HG03097 (cell line): ENCODE data around the gene PALM2AKAP2.

Experiments used
- ATAC-seq: cut with Tn5 transposase; IDR thresholded peaks from one replicate; pipeline ENCODE4 v1.9.1; 2021; ENCODE audit not compliant: unreplicated experiment, low FRiP score

PALM2AKAP2 gene

DNA sequence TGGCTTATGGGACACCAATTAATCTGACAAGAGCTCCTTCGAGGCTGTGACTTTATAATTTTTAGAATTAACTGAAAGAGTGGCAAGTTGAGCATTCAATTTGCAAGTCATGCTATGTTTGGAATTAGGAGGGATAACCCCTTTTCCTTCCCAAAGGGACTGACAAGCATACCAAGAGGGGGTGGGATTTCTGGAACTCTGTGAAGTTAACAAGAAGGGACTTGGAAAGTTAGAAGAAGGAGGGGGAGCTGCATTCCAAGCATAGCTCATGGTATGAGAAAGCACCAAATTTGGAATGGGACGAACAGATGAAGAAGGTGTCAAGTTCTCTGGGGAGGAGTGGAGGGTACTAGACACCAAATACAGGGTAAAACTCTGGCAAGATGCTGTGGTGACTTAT, 8.9 kb upstream of the PALM2AKAP2 start:
- no peak for ATAC-seq

DNA sequence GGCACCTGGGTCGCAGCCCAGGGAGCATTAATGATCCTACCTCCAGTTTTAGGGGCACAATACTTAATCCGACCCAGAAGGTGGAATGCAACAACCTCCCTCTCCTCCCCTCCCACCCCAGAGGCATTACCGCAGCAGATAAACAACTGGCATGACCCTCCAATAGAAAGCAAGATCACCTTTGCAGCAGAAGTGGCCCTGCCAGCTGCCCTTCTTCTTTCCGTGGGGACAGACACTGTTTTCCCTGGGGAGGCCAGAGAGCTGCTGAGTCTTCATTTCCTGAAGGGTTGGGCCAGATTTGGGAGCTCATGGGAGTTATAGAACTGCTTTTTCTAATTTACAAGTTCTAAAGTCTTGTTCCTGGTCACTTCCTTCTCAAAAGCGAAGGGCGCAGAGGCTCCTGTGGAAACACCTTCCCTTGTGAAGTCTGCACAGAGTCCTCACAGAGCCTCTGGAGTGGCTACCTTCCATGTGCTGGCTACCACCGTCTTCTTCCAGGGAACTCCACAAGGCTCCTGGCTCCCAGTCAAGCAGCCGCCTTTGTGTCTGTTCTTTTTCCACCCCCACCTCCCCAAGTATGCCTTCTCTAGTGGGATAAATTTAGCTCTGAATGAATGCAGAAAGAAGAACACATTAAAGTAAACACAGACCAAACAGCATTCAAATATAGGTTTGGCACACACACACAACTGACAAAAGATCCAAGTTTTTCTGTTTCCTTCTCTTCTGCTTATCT, 8.0 kb upstream of the PALM2AKAP2 start:
- ATAC-seq = no peak

DNA sequence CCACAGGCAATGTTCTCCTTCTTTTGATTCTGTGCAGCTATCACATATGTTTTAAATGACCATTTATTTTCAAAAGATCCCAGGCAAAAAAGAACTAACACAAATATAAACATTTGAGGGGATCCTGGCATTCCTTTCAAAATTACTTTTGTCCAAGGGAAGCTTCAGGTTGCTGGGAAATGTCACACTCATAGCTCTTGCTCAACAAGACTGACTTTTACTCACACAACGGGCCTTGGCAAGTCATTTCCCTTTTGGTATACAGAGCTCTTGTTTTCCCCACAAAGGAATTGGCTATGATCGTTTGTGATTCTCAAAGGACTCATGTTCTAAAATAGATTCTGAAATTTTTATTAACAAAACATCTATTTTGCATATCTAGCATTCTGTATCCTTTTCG, 4.5 kb upstream of the PALM2AKAP2 start:
- no peak for ATAC-seq

DNA sequence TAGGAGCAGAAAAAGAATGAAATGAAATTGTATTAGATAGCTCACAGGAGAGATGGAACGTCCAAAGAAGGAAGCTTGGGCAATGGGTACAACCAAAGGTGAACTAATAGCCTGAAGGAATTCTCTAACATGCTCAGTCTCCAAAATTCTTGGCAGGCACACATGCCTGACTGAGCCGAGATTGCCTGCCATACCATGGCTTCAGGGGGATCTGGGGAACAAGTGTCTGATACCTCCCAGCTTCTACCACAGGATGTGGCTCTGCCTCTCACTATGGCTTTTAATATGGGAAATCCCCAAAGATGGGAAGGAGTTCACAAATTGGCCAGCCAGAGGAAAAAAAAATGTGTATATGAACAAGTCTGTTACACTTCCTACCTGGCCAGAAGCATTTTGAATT, 3.6 kb upstream of the PALM2AKAP2 start:
- no peak for ATAC-seq

DNA sequence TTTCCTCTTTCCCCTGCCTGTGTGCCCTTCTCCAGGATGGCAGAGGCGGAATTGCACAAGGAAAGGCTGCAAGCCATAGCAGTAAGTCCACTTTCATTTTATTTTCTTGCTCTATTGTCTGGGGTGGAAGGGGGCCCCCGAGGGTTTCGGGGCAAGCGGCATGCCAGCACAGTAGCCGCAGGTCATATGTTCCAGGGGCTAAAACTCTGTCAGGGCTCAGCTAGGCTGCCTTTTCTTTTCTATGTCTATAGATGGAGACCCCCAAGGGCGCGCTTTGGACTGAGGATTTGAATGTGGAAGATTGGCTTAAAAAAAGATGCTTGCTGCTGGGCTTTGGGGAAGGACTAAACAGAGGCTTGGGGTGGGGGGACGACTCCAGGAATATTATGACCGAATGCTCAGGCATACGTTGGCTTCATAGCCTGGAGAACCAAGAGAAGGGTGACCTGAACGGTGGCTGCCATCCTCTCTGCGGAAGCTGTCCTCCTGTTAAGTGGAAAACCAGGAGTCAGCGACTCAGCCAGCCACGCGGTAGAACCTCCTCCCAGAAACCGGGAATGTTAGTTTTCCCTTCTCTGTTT, 545 bp downstream of the PALM2AKAP2 start:
- no peak for ATAC-seq

DNA sequence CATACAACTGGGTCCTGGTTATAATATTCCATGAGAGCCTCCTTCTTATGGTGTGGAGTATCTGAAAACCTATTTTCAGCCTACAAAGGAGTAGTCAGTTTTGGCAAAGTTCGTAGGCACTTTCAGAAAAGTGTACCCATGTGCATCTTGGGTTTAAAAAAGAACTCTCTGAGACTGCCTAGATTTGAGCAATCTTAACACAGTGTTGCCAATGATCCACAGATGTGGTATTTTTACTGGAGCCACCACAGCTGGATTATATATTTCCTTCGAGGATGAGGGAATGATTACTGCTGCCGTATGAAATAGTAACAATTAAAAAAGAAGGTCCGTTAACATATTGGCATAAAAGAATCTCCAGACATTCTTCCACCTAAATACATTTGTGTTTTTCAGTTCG, 1.1 kb downstream of the PALM2AKAP2 start:
- no peak for ATAC-seq

DNA sequence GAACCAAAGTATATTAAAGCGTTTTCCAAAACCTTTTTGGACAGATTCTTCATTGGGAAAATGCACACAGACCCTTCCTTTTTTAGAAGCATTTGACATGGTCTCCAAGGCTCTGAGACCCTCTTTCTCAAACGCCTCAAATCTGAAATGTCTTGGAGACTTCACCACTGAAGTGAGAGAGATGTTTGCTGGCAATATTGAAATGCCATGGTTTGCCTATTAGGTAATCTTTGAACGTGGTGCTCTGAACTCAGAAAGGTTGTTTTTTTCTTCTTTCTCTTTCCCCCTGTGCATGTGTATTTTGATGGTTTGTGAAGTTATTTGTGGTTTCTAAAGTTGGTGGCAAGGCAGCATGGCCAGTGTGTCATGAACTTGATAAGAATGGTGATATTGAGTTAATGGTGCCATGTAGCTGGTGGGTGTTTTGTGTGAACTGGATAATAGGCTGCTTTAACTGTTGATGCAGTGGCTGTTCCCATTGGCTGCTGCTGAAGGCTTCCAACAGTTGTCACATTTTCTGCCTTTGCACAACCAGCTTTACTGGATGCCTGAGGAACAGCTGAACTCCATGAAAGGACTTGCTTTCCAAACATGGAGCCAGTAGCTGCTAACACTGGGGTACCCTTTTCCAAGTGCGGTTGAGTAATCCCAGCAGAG, 1.7 kb downstream of the PALM2AKAP2 start:
- ATAC-seq = no peak

DNA sequence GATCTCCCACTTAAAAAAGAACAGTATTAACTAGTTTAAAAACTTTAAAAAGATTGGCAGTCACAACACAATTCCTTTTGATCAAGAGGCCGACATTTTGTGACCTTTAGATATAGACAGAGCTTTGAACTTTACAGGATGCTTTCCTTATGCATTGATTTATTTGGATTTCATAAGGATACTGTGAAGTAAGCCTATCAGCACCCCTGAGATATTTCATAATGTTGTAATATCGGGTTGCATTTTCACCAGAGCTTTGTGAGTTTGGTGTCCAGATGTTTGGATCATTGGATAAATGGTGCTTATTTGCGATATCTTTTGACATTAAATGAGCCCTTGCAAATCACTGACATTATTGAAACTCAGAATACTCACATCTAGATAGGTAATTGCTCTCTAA, 7.7 kb downstream of the PALM2AKAP2 start:
- no peak for ATAC-seq

DNA sequence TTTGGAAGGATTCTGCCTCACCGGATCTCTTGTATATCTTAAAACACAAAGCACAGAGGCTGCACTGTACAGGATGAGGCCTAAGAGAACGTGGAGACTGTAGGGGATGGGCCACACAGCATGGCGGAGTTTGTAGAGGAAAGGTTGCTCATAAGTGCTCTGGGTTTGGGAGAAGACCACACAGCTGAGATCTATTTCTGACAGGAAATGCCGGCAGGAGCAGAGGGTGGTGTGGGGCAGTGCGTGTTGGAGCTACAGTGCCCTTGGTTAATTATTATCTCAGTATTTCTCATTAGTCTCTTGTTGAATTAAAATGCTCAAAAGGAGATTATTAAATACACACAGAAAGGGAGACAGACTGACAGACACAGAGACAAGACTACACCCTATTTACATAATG, 9.6 kb downstream of the PALM2AKAP2 start:
- no peak for ATAC-seq

DNA sequence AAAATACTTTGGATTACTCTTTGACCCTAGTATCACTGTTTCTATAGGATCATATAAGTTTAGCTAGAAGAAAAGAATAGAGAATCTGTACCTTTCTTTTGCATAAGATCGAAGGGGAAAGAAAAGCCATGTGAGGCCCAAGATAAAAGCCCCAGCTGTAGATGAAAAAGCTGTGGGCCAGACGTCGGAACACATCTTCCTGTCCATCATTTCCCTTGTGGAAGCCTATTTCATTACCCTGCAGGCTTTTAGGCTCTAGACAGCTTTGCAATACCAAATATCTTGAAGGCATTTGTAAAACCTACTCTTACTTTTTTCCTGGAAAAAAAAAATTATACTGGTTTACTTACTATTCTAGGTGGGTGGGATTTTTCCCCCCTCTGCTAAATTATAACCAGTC, 10.0 kb downstream of the PALM2AKAP2 start:
- ATAC-seq = no peak

DNA sequence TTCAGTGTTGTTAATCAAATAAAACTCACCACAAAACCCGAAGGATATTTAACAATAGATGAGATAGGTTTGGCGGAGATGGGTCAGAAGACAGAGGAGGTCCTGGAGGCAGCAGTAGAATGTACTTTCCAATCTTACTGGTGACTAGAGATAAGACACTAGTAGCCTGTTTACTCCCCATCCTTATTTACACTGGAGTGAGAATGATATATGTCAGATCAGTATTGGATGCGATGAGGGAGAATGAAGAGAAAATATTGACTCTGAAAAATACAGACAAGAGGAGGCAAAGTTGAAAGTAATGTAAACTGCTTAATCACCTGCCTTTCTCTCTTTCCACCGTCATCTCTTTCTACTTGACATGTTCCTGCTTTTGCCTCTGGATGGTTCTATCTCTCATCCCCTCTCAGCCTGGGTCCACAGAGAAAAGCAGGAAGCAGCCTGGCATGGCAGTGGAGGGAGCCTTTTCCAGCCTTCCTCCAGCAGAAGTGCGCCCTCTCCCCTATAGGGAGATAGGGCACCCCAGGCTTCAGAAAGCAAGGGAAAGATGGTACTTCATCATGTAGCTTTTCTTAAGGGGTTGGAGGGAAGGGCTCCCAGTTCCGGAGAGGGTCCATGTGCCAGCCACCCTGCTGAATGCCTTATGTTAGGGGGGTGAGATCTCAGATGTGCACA, 11.1 kb downstream of the PALM2AKAP2 start:
- no peak for ATAC-seq

DNA sequence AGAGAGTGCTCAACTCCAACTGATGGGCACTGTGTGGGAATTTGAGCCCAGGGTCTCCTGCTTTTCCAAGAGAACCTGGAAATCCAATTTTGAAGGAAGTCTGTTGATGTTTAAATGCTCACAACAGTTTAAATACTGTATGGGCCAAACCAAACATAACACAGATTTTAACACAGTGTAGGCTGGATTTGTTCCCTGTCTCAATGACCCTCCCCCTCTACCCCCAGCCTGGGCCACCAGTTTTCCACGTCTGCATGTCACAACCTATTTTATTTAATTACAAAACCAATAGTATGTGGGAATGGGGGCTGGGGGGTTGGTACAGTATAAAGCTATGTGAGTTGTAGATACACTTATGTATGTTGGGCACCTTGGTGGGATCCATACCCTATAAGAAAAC, 11.7 kb downstream of the PALM2AKAP2 start:
- no peak for ATAC-seq

DNA sequence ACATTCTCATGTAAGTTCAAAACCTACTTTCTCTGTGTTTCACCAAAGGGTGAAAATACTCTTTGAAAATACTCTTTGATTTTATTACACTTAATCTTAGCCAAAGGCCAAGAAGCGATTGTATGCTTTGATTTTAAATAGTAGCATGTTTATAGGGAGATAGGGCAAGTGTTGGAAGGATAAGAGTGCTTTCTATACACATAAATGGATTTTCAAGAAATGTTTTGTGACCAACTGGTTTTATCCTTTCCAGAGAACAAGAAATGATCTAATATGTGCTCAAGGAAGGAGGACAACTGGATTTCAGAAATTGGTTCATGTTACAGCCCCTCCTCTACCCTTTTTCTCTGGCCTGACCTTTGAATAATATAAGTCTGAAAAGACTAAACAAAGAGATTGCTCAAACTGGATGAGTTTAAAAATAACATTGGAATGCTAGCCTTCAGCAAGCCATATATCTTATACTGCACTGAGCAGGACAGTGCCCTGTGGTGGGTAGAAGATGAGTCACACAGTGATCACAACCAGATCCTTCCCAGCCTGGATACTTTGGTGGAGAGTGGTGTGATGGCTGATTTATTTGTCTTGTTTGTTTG, 13.1 kb downstream of the PALM2AKAP2 start:
- no peak for ATAC-seq

DNA sequence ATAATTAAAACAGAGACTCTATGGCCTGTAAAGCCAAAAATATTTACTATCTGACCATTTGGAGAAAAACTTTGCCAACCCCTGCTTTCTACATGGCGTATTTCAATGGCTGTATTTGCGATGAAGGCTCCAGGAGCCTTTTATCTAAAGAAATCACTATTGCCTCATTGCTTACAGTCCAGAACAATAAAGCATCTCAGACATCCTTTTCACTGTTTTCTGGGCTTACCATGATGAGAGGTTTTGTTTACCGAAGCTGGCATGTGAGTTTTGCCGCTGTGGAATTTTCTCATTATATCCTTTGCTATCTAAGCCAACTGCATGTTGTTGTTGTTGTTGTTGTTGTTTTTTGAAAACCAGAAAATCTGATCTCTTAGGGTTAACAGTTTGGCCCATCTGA, 13.9 kb downstream of the PALM2AKAP2 start:
- no peak for ATAC-seq

DNA sequence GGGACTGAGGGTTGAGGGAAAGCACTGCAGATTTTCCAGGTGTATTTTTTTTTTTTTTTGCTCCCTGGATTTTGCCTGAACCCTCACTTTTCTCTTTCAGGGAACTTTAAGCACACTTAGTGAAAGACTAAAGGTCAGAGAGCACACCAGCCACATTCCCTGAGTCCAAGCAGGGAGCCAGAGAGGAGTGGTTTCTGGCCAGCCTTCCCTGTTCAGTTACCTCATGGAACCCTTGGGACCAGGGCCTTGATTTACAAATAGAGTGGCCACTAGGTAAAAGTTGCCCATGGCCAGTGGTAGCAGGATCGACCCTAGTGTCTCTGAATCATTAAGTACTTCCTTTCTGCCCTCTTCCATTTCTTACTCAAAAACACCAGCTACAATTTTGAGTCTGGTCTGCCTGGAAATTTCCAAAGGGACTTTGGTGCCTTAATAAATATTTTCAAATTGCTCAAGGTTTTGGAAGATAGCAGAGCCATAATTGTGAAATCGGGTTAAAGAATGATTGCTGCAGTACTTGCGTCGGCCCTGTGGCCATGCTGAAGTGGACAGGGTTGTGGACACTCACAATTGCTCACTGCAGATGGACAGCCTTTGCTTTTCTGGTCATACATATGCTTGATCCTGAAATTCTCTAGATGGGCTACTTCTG, 14.5 kb downstream of the PALM2AKAP2 start:
- ATAC-seq = no peak

DNA sequence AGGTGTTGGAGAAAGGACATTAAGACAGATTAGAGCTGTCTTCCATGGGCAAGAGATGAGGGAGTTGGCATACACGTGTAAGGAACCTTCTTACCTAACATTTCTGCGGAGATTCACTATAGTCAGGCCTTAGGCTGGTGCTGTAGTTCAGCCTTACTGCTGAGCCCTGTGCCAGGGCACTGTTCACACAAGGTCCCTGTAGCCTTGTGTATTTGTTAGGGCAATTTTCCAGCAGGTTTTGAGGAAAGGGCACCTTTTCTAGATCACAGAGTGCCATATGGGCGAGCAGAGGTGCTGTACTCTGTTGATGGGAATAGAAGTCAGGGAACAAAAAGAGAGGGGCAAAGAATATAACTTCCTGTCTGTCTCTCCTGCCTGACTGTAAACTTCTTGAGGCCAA, 15.6 kb downstream of the PALM2AKAP2 start:
- no peak for ATAC-seq

DNA sequence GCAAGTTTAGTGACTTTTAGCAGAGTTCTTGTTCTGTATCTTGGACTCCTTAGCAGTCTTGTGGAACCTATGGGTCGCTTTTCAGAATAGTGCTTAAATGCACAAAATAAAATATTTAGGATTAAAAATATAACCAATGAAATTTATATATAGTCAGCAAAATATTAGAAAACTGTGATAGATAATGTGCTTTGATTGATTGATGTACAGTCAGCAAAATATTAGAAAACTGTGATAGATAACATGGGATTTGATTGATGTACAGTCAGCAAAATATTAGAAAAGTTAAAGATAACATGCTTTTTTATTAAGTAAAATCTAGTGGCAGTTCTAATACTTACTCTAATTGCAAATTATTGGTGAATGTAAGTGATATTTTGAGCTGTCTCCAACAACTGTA, 16.1 kb downstream of the PALM2AKAP2 start:
- ATAC-seq = no peak

DNA sequence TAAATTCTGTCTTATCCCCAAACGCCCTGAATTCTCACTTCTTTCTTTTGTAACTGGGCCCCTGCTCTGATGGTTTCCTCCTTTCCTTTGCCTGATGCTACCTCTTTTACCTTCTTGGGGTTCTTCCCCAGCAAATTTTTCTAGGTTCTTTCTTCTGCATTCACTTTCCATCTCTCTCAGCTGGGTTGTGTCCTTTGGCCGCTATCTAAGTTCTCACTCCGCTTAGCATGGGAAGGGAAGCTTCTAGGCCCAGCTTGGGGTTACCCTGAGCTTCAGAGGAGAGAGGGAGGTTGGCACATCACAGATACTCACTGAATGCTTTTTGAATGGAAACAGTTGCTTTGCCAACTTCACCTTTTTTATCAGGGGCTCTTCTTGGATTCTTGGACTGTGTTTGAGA, 17.0 kb downstream of the PALM2AKAP2 start:
- ATAC-seq = no peak

DNA sequence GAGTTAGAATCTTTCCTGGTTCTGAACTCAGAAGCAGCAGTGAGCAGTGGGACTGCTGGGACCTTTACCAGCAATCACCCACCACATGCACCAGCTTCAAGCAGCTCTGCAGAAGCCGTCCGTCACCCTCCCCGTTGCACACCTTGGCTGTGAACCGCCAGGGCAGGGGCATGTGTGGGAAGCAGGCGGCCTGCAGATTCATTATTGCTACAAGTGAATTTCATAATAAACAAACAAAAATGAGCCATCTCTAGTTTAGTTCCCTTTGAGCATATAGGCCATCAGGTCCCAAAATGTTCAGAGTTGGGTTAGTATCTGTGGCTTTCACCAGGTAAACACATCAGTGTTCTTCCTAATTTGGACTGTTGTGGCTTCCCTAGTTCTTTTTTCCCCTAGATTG, 17.5 kb downstream of the PALM2AKAP2 start:
- ATAC-seq = no peak

DNA sequence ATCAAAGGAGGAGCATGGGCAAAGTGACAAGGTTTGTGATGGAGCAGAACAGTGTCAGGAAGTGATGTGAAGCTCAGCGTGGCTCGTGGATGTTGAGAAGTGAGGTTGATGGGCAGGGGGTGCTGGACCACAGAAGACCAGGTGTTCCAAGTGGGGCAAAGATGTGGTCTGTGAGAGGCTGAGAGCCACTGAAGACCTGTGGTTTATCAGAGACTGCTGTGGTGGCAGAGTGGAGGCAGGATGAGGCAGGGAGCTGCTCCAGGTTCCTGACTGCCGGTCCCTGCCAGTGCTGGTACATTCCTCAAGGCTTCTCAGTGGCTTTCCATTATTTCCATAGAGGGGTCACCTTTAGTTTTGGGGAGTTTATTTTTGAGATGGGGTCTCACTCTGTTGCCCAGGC, 19.1 kb downstream of the PALM2AKAP2 start:
- no peak for ATAC-seq

DNA sequence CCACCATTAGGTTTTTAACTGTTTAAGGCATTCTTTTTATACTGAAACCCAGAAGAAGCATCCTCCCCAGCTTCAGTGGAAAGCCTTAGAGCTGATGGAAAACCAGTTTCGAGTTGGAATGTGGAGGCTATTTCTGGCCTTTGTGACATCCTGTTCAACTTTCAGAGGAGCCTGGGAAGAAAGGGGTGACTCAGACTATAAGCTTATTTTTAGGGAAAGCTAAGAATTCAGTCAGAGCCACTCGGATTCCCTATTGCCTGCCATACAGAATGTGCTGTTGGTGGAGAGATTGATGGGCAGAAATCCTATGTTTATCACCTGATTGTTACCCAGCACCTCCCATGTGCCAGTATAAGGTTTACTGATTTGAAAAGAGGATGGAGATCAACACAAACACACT, 19.8 kb downstream of the PALM2AKAP2 start:
- ATAC-seq = no peak
